Hepatic stellate cell (primary cell): ENCODE data around the gene CDH1.

Source experiments
- DNase-seq: peaks from one replicate; pipeline ENCODE4 v3.0.0; 2011; ENCODE audit warnings: low spot score

Gene CDH1

DNA sequence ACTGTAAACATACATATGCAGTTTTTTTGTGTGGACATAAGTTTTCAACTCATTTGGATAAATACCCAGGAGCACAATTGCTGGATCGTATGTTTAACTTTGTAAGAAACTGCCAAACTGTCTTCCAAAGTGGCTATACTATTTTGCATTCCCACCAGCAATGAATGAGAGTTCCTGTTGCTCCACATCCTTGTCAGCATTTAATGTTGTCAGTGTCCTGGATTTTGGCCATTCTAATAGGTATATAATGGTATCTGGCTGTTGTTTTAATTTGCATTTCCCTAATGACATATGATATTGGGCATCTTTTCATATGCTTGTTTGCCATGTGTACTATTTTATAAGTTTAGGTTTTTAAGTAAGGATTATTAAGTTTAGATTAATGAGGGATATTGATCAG is 120.4 kb downstream of the CDH1 start:
- no peak for DNase-seq

DNA sequence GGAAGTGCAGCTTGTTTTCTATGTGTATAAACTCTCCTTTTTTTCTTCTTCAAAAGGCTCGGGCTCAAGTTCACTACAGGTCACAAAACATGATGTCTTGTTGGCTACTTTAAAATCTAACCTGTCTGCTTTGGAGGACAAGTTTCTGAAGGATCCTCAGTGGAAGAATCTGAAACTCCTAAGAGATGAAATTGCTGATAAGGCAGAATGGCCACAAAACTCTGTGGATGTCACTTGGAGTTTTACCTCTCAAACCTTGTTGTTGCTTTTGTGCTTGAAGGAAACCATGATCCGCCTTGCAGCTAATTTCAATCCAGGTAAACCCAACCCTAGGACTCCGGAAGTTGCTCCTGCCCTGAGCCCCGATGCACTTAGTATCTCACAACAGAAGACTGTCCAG is 122.7 kb downstream of the CDH1 start:
- DNase-seq: no peak

DNA sequence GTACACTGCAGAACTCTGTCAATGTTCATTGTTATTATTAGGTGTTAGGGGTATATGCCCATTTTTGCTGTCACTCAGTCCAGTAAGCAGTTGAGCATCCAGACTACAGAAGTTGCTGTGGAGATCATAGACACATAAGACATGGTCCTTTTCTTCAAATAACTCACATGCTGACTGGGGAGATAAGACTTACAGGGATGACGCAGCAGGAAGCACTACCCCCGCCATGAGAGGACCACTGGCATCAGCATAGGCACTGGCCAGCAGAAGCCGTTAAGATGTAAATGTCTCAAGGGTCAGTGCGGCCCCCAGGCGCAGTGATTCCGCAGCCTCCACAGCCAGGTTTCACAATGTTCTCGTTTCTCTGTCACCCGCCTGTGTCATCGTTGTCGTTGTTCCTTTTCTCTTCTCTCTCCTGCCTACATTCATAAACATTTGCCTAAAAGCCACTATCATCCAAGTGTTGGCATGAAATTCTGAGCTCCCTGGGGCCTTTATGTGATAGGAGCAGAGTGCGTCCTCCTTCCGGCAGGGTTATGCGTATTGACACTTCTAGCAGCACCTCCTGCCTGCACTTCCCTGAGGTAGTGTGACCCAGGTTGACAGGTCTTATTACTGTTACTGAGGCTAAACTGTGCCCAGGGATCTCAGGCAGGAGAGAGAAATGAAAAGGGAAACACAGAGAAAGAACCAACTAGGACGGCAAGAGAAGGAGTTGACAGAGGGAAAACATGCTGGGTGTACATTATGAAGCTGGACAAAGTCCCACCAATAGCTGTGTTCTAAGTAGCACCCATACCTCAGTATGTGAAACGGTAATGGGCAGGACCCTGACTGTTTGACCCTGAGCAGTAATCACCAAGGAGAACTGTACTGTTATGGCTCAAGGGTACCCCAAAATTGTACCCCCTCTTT is 124.1 kb downstream of the CDH1 start:
- DNase-seq: no peak

DNA sequence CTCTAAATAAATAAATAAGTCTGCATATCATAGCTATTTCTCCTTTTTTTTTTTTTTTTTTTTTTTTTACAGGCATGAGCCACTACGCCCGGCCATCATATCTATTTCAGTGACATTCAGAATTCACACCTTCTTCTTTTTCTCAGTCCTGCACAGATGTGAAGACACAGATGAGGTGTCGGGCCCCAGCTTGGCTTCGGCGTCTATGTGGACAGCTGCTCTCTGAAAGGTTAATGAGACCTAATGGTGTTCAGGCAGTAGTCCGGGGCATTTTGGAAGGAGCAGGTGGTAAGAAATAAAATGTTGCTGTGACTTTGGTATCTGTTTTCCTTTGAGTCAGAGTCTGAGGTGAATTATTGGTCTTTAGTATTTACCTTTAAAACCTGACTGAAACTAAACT is 129.8 kb downstream of the CDH1 start:
- no peak for DNase-seq

GRCh38 chr16:68869492-68870088 is 132.5 kb downstream of the CDH1 start:
- no peak for DNase-seq

GRCh38 chr16:68873635-68874471 is 136.8 kb downstream of the CDH1 start:
- no peak for DNase-seq

GRCh38 chr16:68875871-68876270 is 138.8 kb downstream of the CDH1 start:
- no peak for DNase-seq

- DNase-seq: no peak
Observed at GRCh38 chr16:68883685-68884084, 146.6 kb downstream of the CDH1 start.

- DNase-seq: no peak
Observed at GRCh38 chr16:68884401-68884800, 147.3 kb downstream of the CDH1 start.
